Measurements from ENCODE around the gene GPRC5A.

Gene GPRC5A

DNA sequence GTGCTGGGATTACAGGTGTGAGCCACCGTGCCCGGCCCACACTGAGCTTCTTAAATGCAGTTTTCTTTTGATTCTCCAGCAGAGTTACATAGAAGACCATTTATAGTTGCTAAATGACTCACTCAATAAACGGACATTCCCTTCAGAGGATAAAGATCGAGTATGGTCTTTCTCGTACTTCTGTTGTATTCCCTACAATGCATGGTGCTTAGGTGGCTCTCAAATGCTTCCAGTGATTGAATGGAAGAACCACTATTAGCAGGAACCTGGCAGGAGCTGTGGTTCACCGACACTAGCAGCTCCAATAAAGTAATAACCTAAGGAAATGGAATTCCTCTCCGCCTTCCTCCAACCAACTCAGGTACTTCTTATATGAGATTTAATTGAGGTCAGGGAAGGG is 3.9 kb upstream of the GPRC5A start:
- DNase-seq (ENCODE audit: low read depth), result no peak
- TF ChIP-seq CTCF (conservative IDR thresholded peaks at IDR 0.05; ENCODE audit: low read length), result no peak
- H3K4me3 ChIP-seq (ENCODE audit: low read length), result no peak overlapping the region

GRCh38 chr12:12889701-12890100 is 1.7 kb upstream of the GPRC5A start:
- no peak for DNase-seq (ENCODE audit: low read depth)
- no peak for TF ChIP-seq CTCF (conservative IDR thresholded peaks at IDR 0.05; ENCODE audit: low read length)
- no peak overlapping the region for H3K4me3 ChIP-seq (ENCODE audit: low read length)

- TF ChIP-seq CTCF (conservative IDR thresholded peaks at IDR 0.05; ENCODE audit: low read length), result peak; percentile 25; the same call in 1 of the 2 replicates
- DNase-seq (ENCODE audit: low read depth), result no peak
- H3K4me3 ChIP-seq (ENCODE audit: low read length), result peak overlapping the region; percentile 62
Observed at GRCh38 chr12:12890543-12891079, 751 bp upstream of the GPRC5A start.

GRCh38 chr12:12891881-12892355 is 556 bp downstream of the GPRC5A start:
- no peak for TF ChIP-seq CTCF (conservative IDR thresholded peaks at IDR 0.05; ENCODE audit: low read length)
- DNase-seq (ENCODE audit: low read depth), result no peak
- H3K4me3 ChIP-seq (ENCODE audit: low read length), result peak overlapping the region; percentile 62

DNA sequence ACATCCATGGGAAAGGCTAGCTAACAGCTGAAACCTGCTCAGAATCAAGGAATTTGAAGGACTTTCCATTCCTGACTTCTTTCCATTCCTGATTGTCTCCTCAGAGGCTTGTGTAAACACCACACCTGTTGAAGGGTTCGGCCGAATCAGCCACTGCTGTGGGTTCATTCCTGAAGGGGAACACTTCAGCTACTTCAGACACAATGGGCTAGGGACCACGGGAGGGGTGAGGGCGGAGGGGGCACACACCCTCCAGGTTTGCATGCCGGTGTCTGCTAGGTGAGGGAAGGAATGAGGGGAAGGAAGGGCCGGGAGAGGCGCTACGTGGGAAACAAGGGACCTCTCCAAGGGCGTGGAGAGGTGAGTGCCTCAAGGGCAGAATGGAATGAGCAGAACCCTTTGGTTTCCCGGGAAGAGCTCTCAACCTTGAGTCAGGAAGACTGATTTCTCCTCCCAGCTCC is 1.3 kb downstream of the GPRC5A start:
- H3K4me3 ChIP-seq (ENCODE audit: low read length), result no peak overlapping the region
- no peak for DNase-seq (ENCODE audit: low read depth)
- no peak for TF ChIP-seq CTCF (conservative IDR thresholded peaks at IDR 0.05; ENCODE audit: low read length)

- H3K4me3 ChIP-seq (ENCODE audit: low read length), result no peak overlapping the region
- TF ChIP-seq CTCF (conservative IDR thresholded peaks at IDR 0.05; ENCODE audit: low read length), result no peak
- no peak for DNase-seq (ENCODE audit: low read depth)
Observed at GRCh38 chr12:12893438-12893837, 2.1 kb downstream of the GPRC5A start.

DNA sequence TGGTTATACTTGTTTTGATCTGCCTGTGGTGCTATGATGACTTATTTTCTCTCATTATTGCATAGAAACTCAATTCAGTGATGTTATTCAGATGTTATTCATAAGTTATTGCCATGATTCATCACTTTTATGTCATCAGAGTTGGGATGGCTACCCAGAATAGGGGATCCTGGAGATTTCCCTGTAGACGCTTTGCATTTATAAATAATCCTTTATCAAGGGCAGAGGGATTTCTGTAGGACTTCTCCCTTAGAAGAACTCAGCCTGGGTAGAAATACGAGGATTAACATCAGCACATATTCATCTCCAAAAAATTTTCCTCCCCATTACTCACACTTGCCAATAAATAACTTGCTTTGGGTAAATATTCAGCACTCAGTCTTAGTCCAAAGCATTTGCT is 4.9 kb downstream of the GPRC5A start:
- no peak overlapping the region for H3K4me3 ChIP-seq (ENCODE audit: low read length)
- DNase-seq (ENCODE audit: low read depth), result peak; percentile 58
- TF ChIP-seq CTCF (conservative IDR thresholded peaks at IDR 0.05; ENCODE audit: low read length), result no peak

Measured in AG10803 (cell line).